OCI-LY3 (cell line): ENCODE data around the gene NRG3.

Experiments used
- H2AFZ ChIP-seq: fragments of 200-600, 300-600 bp; shearing (Covaris generic); 2 replicates; pipeline ENCODE4 v1.6.0; 2014; ENCODE audit warnings: antibody characterized with exemption, low read depth, low read length
- H3K27ac ChIP-seq: fragments of 200-600, 300-600 bp; sonication (generic); 2 replicates; pipeline ENCODE4 v1.5.1; 2014; ENCODE audit warnings: mild to moderate bottlenecking, low read length, moderate library complexity, mixed read lengths
- H3K27me3 ChIP-seq: fragments of 200-600, 300-600 bp; sonication (generic); 2 replicates; pipeline ENCODE4 v1.6.1; 2014; ENCODE audit warnings: low read depth, low read length, mixed read lengths
- H3K36me3 ChIP-seq: fragments of 200-600, 300-600 bp; sonication (generic); replicated peaks from 2 replicates; pipeline ENCODE3; 2014; ENCODE audit warnings: low read depth, low read length, mixed read lengths
- H3K4me1 ChIP-seq: fragments of 300-600, 200-600 bp; sonication (generic); 2 replicates; pipeline ENCODE4 v1.6.1; 2014; ENCODE audit warnings: low read length, mixed read lengths
- H3K4me2 ChIP-seq: fragments of 200-600, 300-600 bp; sonication (generic); 2 replicates; pipeline ENCODE4 v1.6.1; 2014; ENCODE audit warnings: low read length, mixed read lengths
- H3K4me3 ChIP-seq: fragments of 300-600, 200-600 bp; sonication (generic); 2 replicates; pipeline ENCODE4 v1.5.1; 2014; ENCODE audit warnings: antibody characterized with exemption, mild to moderate bottlenecking, low read length, moderate library complexity
- H3K79me2 ChIP-seq: fragments of 300-600, 200-600 bp; shearing (Covaris generic); 2 replicates; pipeline ENCODE4 v1.6.1; 2014; ENCODE audit warnings: mild to moderate bottlenecking, low read length, mixed read lengths
- H3K9ac ChIP-seq: fragments of 300-600, 200-600 bp; shearing (Covaris generic); 2 replicates; pipeline ENCODE4 v1.6.0; 2014; ENCODE audit warnings: mild to moderate bottlenecking, low read length, moderate library complexity
- H3K9me3 ChIP-seq: fragments of 200-600, 300-600 bp; shearing (Covaris generic); 2 replicates; pipeline ENCODE4 v1.6.1; 2014; ENCODE audit warnings: low read length, mixed read lengths; ENCODE audit not compliant: insufficient read depth
- H4K20me1 ChIP-seq: fragments of 200-600, 300-600 bp; sonication (generic); 2 replicates; pipeline ENCODE4 v1.6.1; 2016; ENCODE audit warnings: low read length, mixed read lengths; ENCODE audit not compliant: insufficient read depth
- CTCF ChIP-seq: fragments of 200-600, 300-600 bp; sonication (generic); IDR thresholded peaks from 2 replicates; pipeline ENCODE4 v1.5.1; 2014; ENCODE audit warnings: antibody characterized with exemption, low read length, low read depth
- EZH2phosphoT487 ChIP-seq: fragments of 200-600 bp; shearing (Covaris generic); IDR thresholded peaks from 2 replicates; pipeline ENCODE4 v1.6.1; 2018; ENCODE audit warnings: antibody characterized with exemption, mixed run types, low read depth

The NRG3 gene

DNA sequence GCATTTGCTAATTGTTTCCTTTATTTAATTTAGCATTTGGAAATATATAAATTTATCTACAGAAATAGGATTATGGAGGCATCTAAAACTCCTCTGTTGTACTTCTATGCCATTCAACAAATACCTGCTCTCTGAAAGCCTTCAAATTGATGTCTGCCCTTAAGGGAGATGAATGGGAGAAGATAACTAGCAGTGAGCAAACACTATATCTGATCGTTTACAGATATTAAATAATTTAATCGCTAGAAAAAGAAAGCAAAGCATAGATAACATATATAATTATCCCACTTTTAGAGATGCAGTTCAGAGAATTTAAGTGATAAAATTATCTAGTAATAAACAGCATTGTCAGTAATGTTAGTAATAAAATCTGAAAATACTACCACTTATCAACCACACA is 524.9 kb downstream of the NRG3 start:
- no peak overlapping the region for H3K4me3 ChIP-seq
- H2AFZ ChIP-seq, result no peak overlapping the region
- no peak overlapping the region for H3K4me2 ChIP-seq
- H3K9ac ChIP-seq, result no peak overlapping the region
- H3K36me3 ChIP-seq, result no peaks in the 10 kb centered on the region
- no peaks in the 10 kb centered on the region for H4K20me1 ChIP-seq
- H3K4me1 ChIP-seq, result no peaks in the 10 kb centered on the region
- no peaks in the 10 kb centered on the region for H3K79me2 ChIP-seq
- H3K9me3 ChIP-seq, result no peaks in the 10 kb centered on the region
- no peak overlapping the region for H3K27ac ChIP-seq
- TF ChIP-seq EZH2phosphoT487 (no peak), CTCF (no peak)
- H3K27me3 ChIP-seq, result no peaks in the 10 kb centered on the region

GRCh38 chr10:82400841-82401240 is 525.8 kb downstream of the NRG3 start:
- Histone ChIP-seq H3K79me2 (no peaks in the 10 kb centered on the region), H3K9ac (no peak overlapping the region), H2AFZ (no peak overlapping the region), H3K4me2 (no peak overlapping the region), H3K4me1 (no peaks in the 10 kb centered on the region), H3K4me3 (no peak overlapping the region), H4K20me1 (no peaks in the 10 kb centered on the region), H3K27me3 (no peaks in the 10 kb centered on the region), H3K27ac (no peak overlapping the region), H3K36me3 (no peaks in the 10 kb centered on the region), H3K9me3 (no peaks in the 10 kb centered on the region)
- TF ChIP-seq CTCF (no peak), EZH2phosphoT487 (no peak)

GRCh38 chr10:82402906-82403401 is 528.0 kb downstream of the NRG3 start:
- no peak overlapping the region for H3K27ac ChIP-seq
- no peak overlapping the region for H3K9ac ChIP-seq
- H3K4me1 ChIP-seq, result no peaks in the 10 kb centered on the region
- no peaks in the 10 kb centered on the region for H3K36me3 ChIP-seq
- no peaks in the 10 kb centered on the region for H3K9me3 ChIP-seq
- H2AFZ ChIP-seq, result no peak overlapping the region
- no peaks in the 10 kb centered on the region for H4K20me1 ChIP-seq
- H3K4me3 ChIP-seq, result no peak overlapping the region
- H3K4me2 ChIP-seq, result no peak overlapping the region
- H3K79me2 ChIP-seq, result no peaks in the 10 kb centered on the region
- H3K27me3 ChIP-seq, result no peaks in the 10 kb centered on the region
- no peak for TF ChIP-seq EZH2phosphoT487
- TF ChIP-seq CTCF, result no peak

DNA sequence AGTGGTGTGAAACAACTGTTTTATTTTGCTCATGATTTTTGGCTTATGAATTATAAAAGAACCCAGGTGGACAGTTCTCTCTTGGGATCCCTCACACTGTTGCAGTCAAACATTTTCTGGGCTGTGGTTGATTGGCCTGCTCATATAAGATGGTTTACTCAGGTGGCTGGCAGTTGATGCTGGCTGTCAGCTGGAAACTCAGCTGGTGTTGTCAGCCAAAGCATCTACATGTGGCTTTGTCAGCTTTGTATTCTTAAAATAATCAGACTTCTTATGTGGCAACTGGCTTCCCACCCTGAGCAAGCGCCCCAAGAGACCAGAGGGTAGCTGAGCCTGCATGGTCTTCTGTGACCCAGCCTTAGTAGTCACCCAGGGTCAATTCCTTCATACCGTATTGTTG is 534.7 kb downstream of the NRG3 start:
- H3K4me3 ChIP-seq, result no peak overlapping the region
- TF ChIP-seq CTCF (no peak), EZH2phosphoT487 (no peak)
- H3K27me3 ChIP-seq, result no peaks in the 10 kb centered on the region
- no peak overlapping the region for H3K27ac ChIP-seq
- H2AFZ ChIP-seq, result no peak overlapping the region
- no peaks in the 10 kb centered on the region for H4K20me1 ChIP-seq
- H3K4me1 ChIP-seq, result no peaks in the 10 kb centered on the region
- no peaks in the 10 kb centered on the region; the same call in 1 of the 2 replicates for H3K9me3 ChIP-seq
- no peaks in the 10 kb centered on the region for H3K36me3 ChIP-seq
- H3K9ac ChIP-seq, result no peak overlapping the region
- no peaks in the 10 kb centered on the region for H3K79me2 ChIP-seq
- no peak overlapping the region for H3K4me2 ChIP-seq
